Measurements from ENCODE around the gene CCDC92B. TPM values are rescaled to one million over a fixed set of nuclear protein-coding genes. Genes with fewer than 3 reads are reported as not detected.
"Not testable (repeated sequence)": the region's sequence is repeated elsewhere in the genome, so short reads cannot be mapped to it uniquely, and the experiment has no call there.

Gene CCDC92B
- total RNA-seq, 1 experiment from 2014 or later = not detected

DNA sequence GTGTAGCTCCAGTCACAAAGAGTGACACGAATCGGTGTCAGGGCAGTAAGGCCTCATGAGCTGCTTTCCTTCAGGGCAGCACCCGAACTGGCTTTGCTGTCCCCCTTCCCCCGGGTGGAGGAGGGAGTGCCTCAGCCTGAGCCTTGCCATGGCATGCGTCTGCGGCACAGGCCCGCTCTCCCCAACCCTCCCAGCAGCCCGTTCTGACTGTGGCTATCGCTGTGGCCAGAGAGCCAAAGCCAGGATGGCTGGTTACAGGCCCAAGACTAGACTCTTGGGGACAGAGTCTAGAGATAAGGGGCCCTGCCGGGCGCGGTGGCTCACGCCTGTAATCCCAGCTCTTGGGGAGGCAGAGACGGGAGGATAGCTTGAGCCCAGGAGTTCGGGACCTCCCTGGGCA, 63.8 kb downstream of the CCDC92B start:
- H3K4me3 ChIP-seq = no peak overlapping the region
- no peaks in the 10 kb centered on the region for H3K9me3 ChIP-seq (replicated peaks)
- no peak for DNase-seq
- no peak overlapping the region for H3K27ac ChIP-seq
- no peaks in the 10 kb centered on the region for H3K4me1 ChIP-seq
- peaks cover 14% of the 10 kb centered on the region for H3K36me3 ChIP-seq
- no peaks in the 10 kb centered on the region for H3K27me3 ChIP-seq

DNA sequence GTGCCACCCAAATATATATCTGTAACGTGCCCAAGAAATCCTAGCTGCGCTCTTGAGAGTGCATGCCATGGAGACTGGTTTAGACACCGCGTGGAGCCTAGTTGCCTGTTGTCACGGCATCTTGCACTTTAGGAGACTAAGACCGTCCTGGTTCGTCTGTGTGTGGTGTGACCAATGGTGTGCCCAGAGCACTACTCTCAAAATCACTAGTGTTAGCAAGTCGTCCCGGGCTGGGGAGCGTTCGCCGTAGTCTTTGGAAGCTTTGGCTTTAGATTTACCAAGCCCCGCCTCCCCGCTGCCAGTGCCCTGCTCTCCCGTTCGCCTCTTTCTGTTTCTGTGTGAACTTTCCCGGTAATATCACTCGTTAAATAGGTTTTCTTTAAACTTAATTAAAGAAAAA, 64.9 kb downstream of the CCDC92B start:
- H3K36me3 ChIP-seq = peaks cover 17% of the 10 kb centered on the region
- no peak overlapping the region for H3K27ac ChIP-seq
- DNase-seq = no peak
- H3K27me3 ChIP-seq = no peaks in the 10 kb centered on the region
- no peak overlapping the region for H3K4me3 ChIP-seq
- no peaks in the 10 kb centered on the region for H3K9me3 ChIP-seq (replicated peaks)
- H3K4me1 ChIP-seq = no peaks in the 10 kb centered on the region

DNA sequence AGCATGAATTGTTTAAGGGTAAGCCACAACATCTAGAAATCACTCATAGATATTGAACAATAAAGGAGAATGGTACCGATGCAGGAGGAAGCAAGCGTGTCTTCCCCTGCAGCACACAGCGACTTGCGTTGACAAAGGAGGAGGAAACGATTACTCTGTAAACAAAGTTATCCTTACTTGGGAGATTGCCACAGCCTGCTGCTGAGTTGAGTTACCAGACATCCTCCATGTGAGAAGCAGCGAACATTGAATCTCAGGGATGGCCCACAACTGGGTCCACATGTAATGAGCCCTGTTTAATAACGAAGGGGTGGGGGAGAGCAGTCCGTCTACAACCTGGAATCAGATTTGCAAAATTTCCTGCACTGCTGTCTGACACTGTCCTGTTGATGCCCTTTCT, 65.5 kb downstream of the CCDC92B start:
- Histone ChIP-seq H3K9me3 (replicated peaks) (no peaks in the 10 kb centered on the region), H3K27me3 (no peaks in the 10 kb centered on the region), H3K4me3 (no peak overlapping the region), H3K4me1 (no peaks in the 10 kb centered on the region), H3K27ac (no peak overlapping the region), H3K36me3 (peaks cover 19% of the 10 kb centered on the region)
- no peak for DNase-seq

DNA sequence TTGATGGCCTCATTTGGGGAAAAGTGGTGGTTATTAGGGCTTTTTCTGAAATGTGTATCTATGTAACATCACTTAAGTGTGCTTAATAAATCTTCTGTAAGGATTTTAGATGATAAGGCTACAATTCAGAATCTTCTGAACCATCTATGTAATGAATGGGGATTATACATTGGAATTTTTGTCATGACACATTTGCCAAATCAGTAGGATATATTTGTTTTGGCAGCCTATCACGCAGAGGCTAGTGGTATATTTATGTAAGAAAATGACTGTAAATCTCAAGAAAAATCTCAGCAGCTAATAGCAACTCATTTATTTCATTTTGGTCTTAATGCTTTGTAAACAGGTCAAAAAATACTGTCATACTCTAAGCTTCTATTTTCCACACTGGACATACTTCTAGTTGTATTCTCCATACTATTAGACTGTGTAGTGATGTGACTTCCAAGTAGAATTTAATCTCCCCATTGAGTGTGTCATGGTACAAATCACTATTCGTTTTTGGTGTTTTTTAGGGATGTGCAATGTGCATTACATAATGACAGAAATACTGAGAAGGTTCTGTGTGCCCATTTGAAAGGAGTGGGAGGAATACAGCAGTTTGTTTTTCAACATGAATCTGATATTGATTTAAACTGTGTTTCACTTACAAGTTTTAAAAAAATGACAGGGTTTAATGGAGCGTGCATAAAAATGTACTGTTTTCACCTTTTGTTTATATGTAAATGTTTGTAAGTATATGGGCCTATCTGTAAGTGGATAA, 67.1 kb downstream of the CCDC92B start:
- DNase-seq = no peak
- peaks cover 21% of the 10 kb centered on the region for H3K36me3 ChIP-seq

DNA sequence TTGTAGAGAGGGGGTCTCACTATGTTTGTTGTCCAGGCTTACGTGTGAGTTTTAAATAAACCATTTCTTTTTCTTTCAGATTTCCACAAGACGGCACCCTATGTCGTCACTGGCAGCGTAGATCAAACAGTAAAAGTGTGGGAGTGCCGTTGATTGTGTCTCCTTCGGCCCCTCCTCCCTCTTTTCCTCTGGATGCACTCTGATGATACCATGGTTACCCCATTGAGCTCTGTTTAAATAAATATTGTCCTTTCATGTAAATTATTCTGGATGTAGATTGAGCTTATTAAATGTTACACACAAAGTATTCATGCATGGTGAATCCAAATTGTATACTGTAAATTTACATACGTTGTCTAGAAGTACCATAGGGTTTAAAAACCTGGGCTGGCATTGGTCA, 67.8 kb downstream of the CCDC92B start:
- DNase-seq = no peak
- H3K9me3 ChIP-seq (replicated peaks) = no peaks in the 10 kb centered on the region
- no peaks in the 10 kb centered on the region for H3K27me3 ChIP-seq
- no peaks in the 10 kb centered on the region for H3K4me1 ChIP-seq
- peaks cover 23% of the 10 kb centered on the region for H3K36me3 ChIP-seq
- H3K4me3 ChIP-seq = no peak overlapping the region
- no peak overlapping the region for H3K27ac ChIP-seq

More for the DNA sequence above, 67.1 kb downstream of the CCDC92B start:
- Histone ChIP-seq H3K27me3 (no peaks in the 10 kb centered on the region), H3K27ac (no peak overlapping the region), H3K4me3 (no peak overlapping the region), H3K9me3 (replicated peaks) (no peaks in the 10 kb centered on the region), H3K4me1 (no peaks in the 10 kb centered on the region)

DNA sequence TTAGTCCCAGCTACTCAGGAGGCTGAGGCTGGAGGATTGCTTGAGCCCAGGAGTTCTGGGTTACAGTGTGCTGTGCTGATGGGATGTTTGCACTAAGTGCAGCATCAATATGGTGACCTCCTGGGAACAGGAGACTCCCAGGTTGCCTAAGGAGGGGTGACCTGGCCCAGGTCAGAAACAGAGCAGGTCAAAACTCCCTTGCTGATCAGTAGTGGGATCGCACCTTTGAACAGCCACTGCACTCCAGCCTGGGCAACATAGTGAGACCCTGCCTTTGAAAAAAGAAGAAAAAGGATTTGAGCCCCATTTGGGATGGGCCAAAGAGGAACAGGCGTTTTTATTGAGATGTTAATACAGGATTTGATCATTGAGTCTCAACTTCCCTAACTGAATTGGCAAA, 68.5 kb downstream of the CCDC92B start:
- Histone ChIP-seq H3K4me3 (no peak overlapping the region), H3K9me3 (replicated peaks) (no peaks in the 10 kb centered on the region), H3K36me3 (peaks cover 29% of the 10 kb centered on the region), H3K4me1 (no peaks in the 10 kb centered on the region), H3K27me3 (no peaks in the 10 kb centered on the region), H3K27ac (no peak overlapping the region)
- no peak for DNase-seq

DNA sequence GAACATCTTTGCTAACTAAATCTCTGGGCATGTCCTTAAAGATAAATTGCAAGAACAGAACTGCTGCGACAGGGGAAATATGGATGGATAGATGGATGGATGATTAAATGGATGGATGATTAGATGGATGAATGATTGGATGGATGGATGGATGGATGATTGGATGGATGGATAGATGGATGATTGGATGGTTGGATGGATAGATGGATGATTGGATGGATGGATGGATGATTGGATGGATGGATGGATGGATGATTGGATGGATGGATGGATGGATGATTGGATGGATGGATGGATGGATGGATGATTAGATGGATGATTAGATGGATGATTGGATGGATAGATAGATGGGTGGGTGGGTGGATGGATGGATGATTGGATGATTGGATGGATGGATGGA, 70.2 kb downstream of the CCDC92B start:
- not testable (repeated sequence) for H3K4me1 ChIP-seq; DNase-seq; H3K27me3 ChIP-seq; H3K9me3 ChIP-seq (replicated peaks); H3K4me3 ChIP-seq; H3K27ac ChIP-seq
- H3K36me3 ChIP-seq = peaks cover 42% of the 10 kb centered on the region

Other genes with a start within 250 kb of the CCDC92B start
- gene METTL16, start 237.8 kb downstream of the CCDC92B start, total RNA-seq (2014; rRNA removed; shearing (Covaris generic)) = 29.9 and 33.6 TPM in 2 replicates
- 49.6 and 60.6 TPM in 2 replicates for gene PAFAH1B1, start 156.0 kb downstream of the CCDC92B start, total RNA-seq (2014; rRNA removed; shearing (Covaris generic))
- 33.9 and 42.5 TPM in 2 replicates for gene CLUH, start 37.9 kb downstream of the CCDC92B start, total RNA-seq (2014; rRNA removed; shearing (Covaris generic))
- 6.0 and 7.4 TPM in 2 replicates for gene RAP1GAP2, start 46.8 kb upstream of the CCDC92B start, total RNA-seq (2014; rRNA removed; shearing (Covaris generic))